ENCODE results near the gene ATP6V0A1.

ATP6V0A1 gene

GRCh38 chr17:42563950-42564349 is 105.3 kb downstream of the ATP6V0A1 start:
- FAIRE-seq = no peak

- no peak for FAIRE-seq
Measured at GRCh38 chr17:42564815-42565522, 106.3 kb downstream of the ATP6V0A1 start.

DNA sequence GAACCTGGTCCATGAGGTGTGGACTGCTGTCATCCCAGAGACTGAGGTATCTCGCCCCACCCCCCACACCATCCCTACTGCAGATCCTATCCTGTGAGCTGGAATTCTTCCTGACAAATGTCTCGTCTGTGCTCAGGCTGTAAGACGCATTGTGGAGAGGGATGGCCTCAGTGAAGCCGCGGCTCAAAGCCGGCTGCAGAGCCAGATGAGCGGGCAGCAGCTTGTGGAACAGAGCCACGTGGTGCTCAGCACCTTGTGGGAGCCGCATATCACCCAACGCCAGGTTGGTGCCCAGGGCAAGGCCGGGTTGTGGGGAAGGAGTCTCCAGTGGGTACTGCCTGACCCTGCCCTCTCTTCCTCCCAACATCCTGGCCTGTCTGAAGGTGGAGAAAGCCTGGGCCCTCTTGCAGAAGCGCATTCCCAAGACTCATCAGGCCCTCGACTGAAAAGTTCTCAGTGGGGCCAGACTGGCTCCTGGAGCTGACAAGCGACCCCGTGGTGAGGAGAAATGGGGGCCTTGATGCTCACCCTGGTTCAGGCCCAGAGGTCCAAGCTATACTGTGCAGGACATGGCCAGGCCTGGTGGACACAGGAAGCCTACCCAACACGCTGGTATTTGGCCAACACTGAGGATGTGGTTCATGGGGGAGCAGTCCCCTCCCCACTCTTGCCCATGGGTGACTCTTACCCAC is 107.0 kb downstream of the ATP6V0A1 start:
- FAIRE-seq = no peak

- FAIRE-seq = no peak
Measured at GRCh38 chr17:42566215-42566882, 107.7 kb downstream of the ATP6V0A1 start.

DNA sequence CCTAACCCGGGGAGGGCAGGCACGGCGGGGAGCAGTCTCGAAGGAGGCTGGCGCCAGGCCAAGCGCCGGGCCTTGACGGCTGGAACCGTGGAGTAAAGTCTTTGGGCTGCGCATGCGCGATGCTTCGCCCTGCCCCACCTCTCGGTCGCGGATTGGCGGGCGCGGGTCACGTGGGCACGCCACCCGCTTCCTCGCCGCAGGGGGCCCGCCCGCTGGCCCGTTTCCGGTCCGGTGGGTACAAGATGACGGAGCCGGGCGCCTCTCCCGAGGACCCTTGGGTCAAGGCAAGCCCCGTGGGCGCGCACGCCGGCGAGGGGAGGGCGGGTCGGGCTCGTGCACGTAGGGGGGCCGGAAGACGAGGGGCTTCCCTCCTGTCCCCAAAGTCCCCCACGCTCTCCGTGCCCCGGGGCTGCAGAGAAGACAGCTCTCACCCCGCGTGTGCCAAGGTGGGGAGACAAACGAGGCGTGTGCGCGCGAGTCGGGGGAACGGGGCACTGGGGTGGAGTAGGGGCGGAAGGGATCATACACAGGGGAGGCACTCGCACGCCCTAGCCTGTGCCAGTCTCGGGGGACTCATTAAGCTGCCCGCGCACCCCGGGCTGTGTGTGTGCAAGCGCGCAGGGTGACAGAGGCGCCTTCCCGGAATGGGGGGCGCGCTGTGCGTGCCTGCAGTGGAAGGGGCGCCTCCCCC is 108.3 kb downstream of the ATP6V0A1 start, which contains the start of gene MLX:
TSS of gene MLX (plus strand) at position 218 of the 691 bp plus-strand sequence. CDS start at position 243, 25 bp downstream.
- no peak for FAIRE-seq

- no peak for FAIRE-seq
Measured at GRCh38 chr17:42568341-42569111, 109.8 kb downstream of the ATP6V0A1 start.

GRCh38 chr17:42571435-42572225 is 113.0 kb downstream of the ATP6V0A1 start:
- FAIRE-seq = no peak
